ENCODE results near the gene PPP2R2B. TPM values are rescaled to one million over a fixed set of nuclear protein-coding genes. Genes with fewer than 3 reads are reported as not detected.

PPP2R2B gene
- total RNA-seq, 1 donor from 2014 or later: 1.2 TPM

DNA sequence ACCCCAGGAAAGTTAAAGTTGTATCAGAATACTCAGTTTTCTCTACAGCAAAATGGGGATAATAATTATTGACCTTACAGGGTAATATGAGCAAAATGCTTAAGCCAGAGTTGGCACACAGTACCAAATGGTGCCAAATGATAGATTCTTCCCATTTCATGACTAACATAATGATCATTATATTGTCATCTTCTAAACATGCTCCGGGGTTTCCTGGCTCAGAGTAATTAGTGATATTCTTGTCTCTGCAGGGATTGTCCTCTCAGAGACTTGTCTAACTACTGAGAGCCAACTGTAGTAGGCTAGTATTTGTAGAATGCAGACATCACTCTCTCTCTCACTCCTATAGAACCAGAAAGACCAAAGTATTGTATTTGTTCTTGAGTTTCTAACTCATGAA, 25.2 kb upstream of the PPP2R2B start:
- no peaks in the 10 kb centered on the region for H3K27me3 ChIP-seq (ENCODE audit: control insufficient read depth, insufficient read depth, low read length)
- DNase-seq (ENCODE audit: low read depth): no peak
- TF ChIP-seq, protein P1, sequence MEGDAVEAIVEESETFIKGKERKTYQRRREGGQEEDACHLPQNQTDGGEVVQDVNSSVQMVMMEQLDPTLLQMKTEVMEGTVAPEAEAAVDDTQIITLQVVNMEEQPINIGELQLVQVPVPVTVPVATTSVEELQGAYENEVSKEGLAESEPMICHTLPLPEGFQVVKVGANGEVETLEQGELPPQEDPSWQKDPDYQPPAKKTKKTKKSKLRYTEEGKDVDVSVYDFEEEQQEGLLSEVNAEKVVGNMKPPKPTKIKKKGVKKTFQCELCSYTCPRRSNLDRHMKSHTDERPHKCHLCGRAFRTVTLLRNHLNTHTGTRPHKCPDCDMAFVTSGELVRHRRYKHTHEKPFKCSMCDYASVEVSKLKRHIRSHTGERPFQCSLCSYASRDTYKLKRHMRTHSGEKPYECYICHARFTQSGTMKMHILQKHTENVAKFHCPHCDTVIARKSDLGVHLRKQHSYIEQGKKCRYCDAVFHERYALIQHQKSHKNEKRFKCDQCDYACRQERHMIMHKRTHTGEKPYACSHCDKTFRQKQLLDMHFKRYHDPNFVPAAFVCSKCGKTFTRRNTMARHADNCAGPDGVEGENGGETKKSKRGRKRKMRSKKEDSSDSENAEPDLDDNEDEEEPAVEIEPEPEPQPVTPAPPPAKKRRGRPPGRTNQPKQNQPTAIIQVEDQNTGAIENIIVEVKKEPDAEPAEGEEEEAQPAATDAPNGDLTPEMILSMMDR (IDR thresholded peaks at IDR 0.05; ENCODE audit: insufficient read depth, low read length, poor library complexity, severe bottlenecking): no peak
- H3K36me3 ChIP-seq (ENCODE audit: control insufficient read depth, insufficient read depth, low read length): no peaks in the 10 kb centered on the region
- H3K4me3 ChIP-seq (ENCODE audit: low read depth, low read length): no peak overlapping the region

DNA sequence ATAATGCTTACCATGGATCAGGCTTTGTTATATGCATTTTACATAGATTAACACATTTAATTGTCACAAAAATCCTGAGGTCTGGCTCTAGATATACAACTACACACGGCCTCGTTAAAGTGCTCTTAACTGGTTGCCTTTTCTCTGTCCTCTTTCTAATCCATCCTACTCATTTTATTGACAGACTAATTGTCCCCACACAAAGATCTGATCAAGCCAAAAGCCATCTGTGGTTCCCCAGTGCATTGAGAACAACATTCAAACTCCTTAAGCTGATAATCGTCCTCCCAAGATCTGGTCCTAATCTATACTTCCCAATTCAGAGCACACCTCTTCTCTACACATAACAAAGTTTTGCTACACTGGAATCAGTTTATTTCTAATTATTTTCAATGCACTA, 23.9 kb upstream of the PPP2R2B start:
- Histone ChIP-seq H3K36me3 (ENCODE audit: control insufficient read depth, insufficient read depth, low read length) (no peaks in the 10 kb centered on the region), H3K4me3 (ENCODE audit: low read depth, low read length) (no peak overlapping the region), H3K27me3 (ENCODE audit: control insufficient read depth, insufficient read depth, low read length) (no peaks in the 10 kb centered on the region)
- no peak for DNase-seq (ENCODE audit: low read depth)
- TF ChIP-seq, protein P1 (IDR thresholded peaks at IDR 0.05; ENCODE audit: insufficient read depth, low read length, poor library complexity, severe bottlenecking): no peak

DNA sequence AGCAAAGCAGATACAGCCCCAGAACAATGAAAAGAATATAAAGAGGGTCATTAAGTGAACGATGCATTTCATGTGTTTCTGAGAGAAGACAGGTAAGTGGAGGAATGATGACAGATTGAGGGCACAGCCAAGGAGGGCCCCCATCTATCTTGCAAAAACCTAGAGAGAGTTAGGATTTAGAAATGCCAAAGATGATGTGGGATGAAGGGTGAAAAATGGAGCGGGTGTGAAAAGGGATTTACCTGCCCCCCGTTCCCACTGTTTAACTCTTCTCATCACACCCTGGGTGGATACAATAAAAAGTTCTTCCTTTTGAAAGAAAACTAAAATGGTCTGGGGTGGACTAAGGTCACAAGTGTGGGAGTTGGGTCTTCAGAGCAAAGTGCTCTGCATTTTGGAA, 18.5 kb upstream of the PPP2R2B start:
- no peak for DNase-seq (ENCODE audit: low read depth)
- no peaks in the 10 kb centered on the region for H3K36me3 ChIP-seq (ENCODE audit: control insufficient read depth, insufficient read depth, low read length)
- H3K27me3 ChIP-seq (ENCODE audit: control insufficient read depth, insufficient read depth, low read length): no peaks in the 10 kb centered on the region
- TF ChIP-seq, protein P1 (IDR thresholded peaks at IDR 0.05; ENCODE audit: insufficient read depth, low read length, poor library complexity, severe bottlenecking): no peak
- H3K4me3 ChIP-seq (ENCODE audit: low read depth, low read length): no peak overlapping the region

DNA sequence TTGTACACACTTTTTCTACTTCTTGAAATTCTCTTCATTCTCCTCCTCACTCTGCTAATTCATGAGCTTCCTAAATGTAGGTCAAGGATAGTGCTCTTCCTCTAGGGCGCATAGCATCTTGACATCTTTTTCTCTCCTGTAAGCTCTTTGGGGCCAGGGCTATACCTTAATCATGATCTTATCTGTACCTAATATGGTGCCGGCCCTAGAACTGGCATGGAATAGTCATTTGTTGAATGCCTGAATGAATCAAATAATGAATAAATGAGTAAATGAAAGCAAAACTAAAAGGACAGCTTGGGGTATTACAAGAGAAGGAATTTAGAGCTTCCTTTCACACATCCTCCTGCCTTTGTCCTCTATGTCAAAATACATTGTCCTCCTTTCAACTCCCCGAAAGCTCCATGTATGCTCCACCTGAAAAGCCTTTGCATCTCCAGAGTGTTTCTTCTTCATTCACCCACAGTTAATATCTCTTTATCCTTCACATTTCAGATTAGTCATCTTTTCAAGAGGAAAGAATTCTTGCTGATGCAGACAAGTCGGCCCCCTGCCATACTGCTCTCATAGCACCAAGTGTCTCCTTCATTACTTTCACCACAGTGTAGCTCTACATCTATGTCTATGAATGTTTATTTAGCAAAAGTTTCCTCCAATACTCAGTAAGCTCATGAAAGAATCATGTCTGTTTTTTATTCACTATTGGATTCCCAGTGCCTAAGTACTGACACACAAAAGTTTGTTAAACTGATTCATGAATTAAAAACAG, 16.4 kb upstream of the PPP2R2B start:
- TF ChIP-seq, protein P1 (IDR thresholded peaks at IDR 0.05; ENCODE audit: insufficient read depth, low read length, poor library complexity, severe bottlenecking): no peak
- no peak for DNase-seq (ENCODE audit: low read depth)
- H3K4me3 ChIP-seq (ENCODE audit: low read depth, low read length): no peak overlapping the region

DNA sequence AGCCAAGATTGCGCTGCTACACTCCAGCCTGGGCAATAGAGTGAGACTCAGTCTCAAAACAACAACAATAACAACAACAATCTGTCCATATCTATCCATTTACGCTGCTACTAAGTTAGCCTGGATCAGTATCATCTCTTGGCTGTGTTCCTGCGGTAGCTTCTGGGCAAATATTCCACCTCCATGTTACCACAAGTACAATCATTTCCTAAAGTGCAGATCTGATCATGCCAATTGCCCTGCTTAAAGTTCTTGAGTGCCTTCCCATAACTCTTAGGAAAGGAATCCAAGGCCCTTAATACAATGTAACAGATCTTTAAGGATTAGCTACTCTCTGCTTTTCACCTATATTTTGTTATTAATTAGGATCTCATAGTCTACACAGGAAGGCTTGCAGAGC, 15.4 kb upstream of the PPP2R2B start:
- Histone ChIP-seq H3K36me3 (ENCODE audit: control insufficient read depth, insufficient read depth, low read length) (no peaks in the 10 kb centered on the region), H3K4me3 (ENCODE audit: low read depth, low read length) (no peak overlapping the region), H3K27me3 (ENCODE audit: control insufficient read depth, insufficient read depth, low read length) (no peaks in the 10 kb centered on the region)
- DNase-seq (ENCODE audit: low read depth): no peak
- TF ChIP-seq, protein P1 (IDR thresholded peaks at IDR 0.05; ENCODE audit: insufficient read depth, low read length, poor library complexity, severe bottlenecking): no peak

More for the DNA sequence above, 16.4 kb upstream of the PPP2R2B start:
- Histone ChIP-seq H3K36me3 (ENCODE audit: control insufficient read depth, insufficient read depth, low read length) (no peaks in the 10 kb centered on the region), H3K27me3 (ENCODE audit: control insufficient read depth, insufficient read depth, low read length) (no peaks in the 10 kb centered on the region)

DNA sequence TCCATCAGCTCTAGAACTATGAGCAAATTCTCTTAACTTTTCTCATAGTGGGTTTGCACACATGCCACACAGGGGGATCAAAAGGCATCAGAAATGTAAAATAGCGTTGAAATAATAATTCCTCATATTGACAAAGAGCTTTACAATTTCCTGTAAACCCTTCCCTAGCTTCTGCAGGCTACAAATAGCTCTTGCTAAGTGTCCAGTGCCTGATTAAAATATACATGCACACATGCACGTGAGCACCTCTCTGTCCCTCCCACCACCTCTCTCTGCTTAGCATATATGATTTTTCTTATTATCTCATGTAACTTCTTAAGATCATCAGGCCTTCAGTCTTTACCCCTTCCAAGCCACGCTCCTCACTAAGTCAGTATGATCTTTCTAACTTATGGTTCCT, 13.7 kb upstream of the PPP2R2B start:
- H3K4me3 ChIP-seq (ENCODE audit: low read depth, low read length): no peak overlapping the region
- no peaks in the 10 kb centered on the region for H3K36me3 ChIP-seq (ENCODE audit: control insufficient read depth, insufficient read depth, low read length)
- TF ChIP-seq, protein P1 (IDR thresholded peaks at IDR 0.05; ENCODE audit: insufficient read depth, low read length, poor library complexity, severe bottlenecking): no peak
- H3K27me3 ChIP-seq (ENCODE audit: control insufficient read depth, insufficient read depth, low read length): no peaks in the 10 kb centered on the region
- no peak for DNase-seq (ENCODE audit: low read depth)

Data from kidney epithelial cell (primary cell).